Endothelial cell of umbilical vein (primary cell): ENCODE measurements around the gene PCDHB6. TPM values are rescaled to one million over a fixed set of nuclear protein-coding genes. Genes with fewer than 3 reads are reported as not detected.
"Not testable (repeated sequence)": the region's sequence is repeated elsewhere in the genome, so short reads cannot be mapped to it uniquely, and the experiment has no call there.

Experiments used
- BruUV-seq: library from RNA; stranded (reverse); fragments of 400-500 nt; replicated peaks from 2 replicates; lab custom pipeline; 2021; lab: Mats Ljungman, UMichigan
- CTCF ChIA-PET: fragments of 300-600, 350-600 bp; sonication (Branson Sonifier 250); formaldehyde crosslinking; loops from one replicate; lab custom pipeline; 2021; ENCODE audit warnings: antibody characterized with exemption, inconsistent platforms; lab: Charles Lee
- POLR2A ChIA-PET: fragments of 300-600, 350-600 bp; sonication (Branson Sonifier 250); formaldehyde crosslinking; loops from one replicate; lab custom pipeline; 2021; ENCODE audit warnings: antibody characterized with exemption, inconsistent platforms; lab: Charles Lee
- DNase-seq: peaks from one replicate; pipeline ENCODE4 v3.0.0-alpha.2; 2011; ENCODE audit warnings: low read depth, low spot score
- FAIRE-seq: peaks from 2 replicates; lab custom pipeline; 2011; peaks lifted over from hg19 to GRCh38; lab: Jason Lieb, UNC
- H2AFZ ChIP-seq: 2 replicates; pipeline ENCODE4 v1.6.0; 2012; ENCODE audit warnings: low read depth, low read length, control low read depth, inconsistent platforms
- H3K27ac ChIP-seq: 2 replicates; pipeline ENCODE4 v1.5.1; 2011; ENCODE audit warnings: low read depth, mild to moderate bottlenecking, control low read depth, low read length, moderate library complexity; ENCODE audit not compliant: insufficient read depth
- H3K27me3 ChIP-seq, 2 experiments: 2 replicates each; pipeline versions ENCODE4 v1.6.0 to v1.6.1; 2011; ENCODE audit warnings: low read length in 2 of 2, mixed read lengths in 1 of 2; ENCODE audit not compliant: control insufficient read depth in 2 of 2, insufficient read depth in 2 of 2
- H3K36me3 ChIP-seq, 2 experiments: 2 replicates in 1 of 2; 3 replicates in 1 of 2; pipeline ENCODE4 v1.5.1; 2011; ENCODE audit warnings: low read length in 2 of 2, mild to moderate bottlenecking in 1 of 2, moderate library complexity in 1 of 2; ENCODE audit not compliant: control insufficient read depth in 2 of 2, insufficient read depth in 2 of 2; ENCODE audit errors: extremely low read depth in 1 of 2
- H3K4me1 ChIP-seq: 3 replicates; pipeline ENCODE4 v1.5.1; 2011; ENCODE audit warnings: mild to moderate bottlenecking, low read length; ENCODE audit not compliant: control insufficient read depth, insufficient read depth; ENCODE audit errors: extremely low read depth
- H3K4me2 ChIP-seq: 2 replicates; pipeline ENCODE4 v1.6.1; 2011; ENCODE audit warnings: low read length, control low read depth, mixed read lengths; ENCODE audit not compliant: insufficient read depth
- H3K4me3 ChIP-seq, 3 experiments: fragments of 200-600 bp in 1 of 3; sonication (generic), shearing (Covaris generic) in 1 of 3; replicated peaks in 1 of 3; 2 replicates each; pipeline ENCODE4 v1.5.1; 2011 to 2016; ENCODE audit warnings: control low read depth in 3 of 3, low read length in 3 of 3, mild to moderate bottlenecking in 2 of 3, inconsistent platforms in 1 of 3, low read depth in 1 of 3, moderate library complexity in 1 of 3; ENCODE audit not compliant: insufficient read depth in 1 of 3
- H3K79me2 ChIP-seq: 2 replicates; pipeline ENCODE4 v1.6.0; 2012; ENCODE audit warnings: low read length, inconsistent platforms; ENCODE audit not compliant: control insufficient read depth, insufficient read depth
- H3K9ac ChIP-seq: replicated peaks from 2 replicates; pipeline ENCODE3; 2011; ENCODE audit warnings: low read length, control low read depth; ENCODE audit not compliant: insufficient read depth; ENCODE audit errors: extremely low read depth
- H3K9me1 ChIP-seq: replicated peaks from 3 replicates; pipeline ENCODE4 v1.6.0; 2011; ENCODE audit warnings: mild to moderate bottlenecking, low read length; ENCODE audit not compliant: control insufficient read depth, insufficient read depth; ENCODE audit errors: extremely low read depth
- H3K9me3 ChIP-seq: replicated peaks from 2 replicates; pipeline ENCODE4 v1.5.1; 2012; ENCODE audit warnings: low read length, inconsistent platforms; ENCODE audit not compliant: control insufficient read depth, insufficient read depth
- H4K20me1 ChIP-seq: replicated peaks from 2 replicates; pipeline ENCODE3; 2011; ENCODE audit warnings: mild to moderate bottlenecking, low read length; ENCODE audit not compliant: control insufficient read depth, insufficient read depth; ENCODE audit errors: extremely low read depth
- POLR2A ChIP-seq: IDR thresholded peaks from 2 replicates; pipeline ENCODE4 v1.6.1; 2012; ENCODE audit warnings: low read depth, mild to moderate bottlenecking, control low read depth, low read length
- POLR2AphosphoS5 ChIP-seq: IDR thresholded peaks from 2 replicates; pipeline ENCODE4 v1.6.1; 2012; ENCODE audit warnings: low read depth, mild to moderate bottlenecking, control low read depth, low read length, moderate library complexity; ENCODE audit not compliant: insufficient read depth
- dilution Hi-C: fragments of 300-500 bp; cut with MboI; formaldehyde crosslinking; loops from one replicate; pipeline ENCODE4 v1.15.0; 2019; ENCODE audit warnings: low sequenced_read_pairs; ENCODE audit not compliant: extremely low pct_ligation_motif_present
- intact Hi-C: fragments of 100-400 bp; cut with micrococcal nuclease; formaldehyde crosslinking; loops from one replicate; pipeline ENCODE4 v1.10.0; 2022
- polyA plus RNA-seq, 4 experiments: library from polyadenylated mRNA; depleted of rRNA in 3 of 4; stranded (reverse) in 3 of 4; unstranded in 1 of 4; fragments of >200 nt; gene quantifications; 2 replicates each; pipeline versions ENCODE4 v1.2.1 to v1.2.3, GENCODE V29; 2011 to 2012; ENCODE audit warnings: missing spikeins in 1 of 4
- total RNA-seq: library from RNA; stranded (reverse); gene quantifications from 2 replicates; pipeline ENCODE4 v1.2.3, GENCODE V29; 2021
- TF ChIP-seq, protein P1 (sequence below), 2 donors: IDR thresholded peaks; 1 replicate in 1 of 2; 2 replicates in 1 of 2; pipeline ENCODE4 v1.5.1; 2011; ENCODE audit warnings: low read length in 2 of 2, mild to moderate bottlenecking in 2 of 2, moderate library complexity in 2 of 2, control low read depth in 1 of 2, inconsistent platforms in 1 of 2, low read depth in 1 of 2; ENCODE audit not compliant: insufficient read depth in 1 of 2; ENCODE audit errors: extremely low read depth in 1 of 2

The PCDHB6 gene
- total and polyA plus RNA-seq, 2 donors (not counting 3 experiments of a cell fraction or from before 2014, with no cell fraction given): 0.04 TPM; not detected in 1

GRCh38 chr5:141100243-141100805 is 49.5 kb upstream of the PCDHB6 start, which contains the start of gene PCDHB3:
TSS of gene PCDHB3 (plus strand) at chr5:141100473. CDS start at chr5:141100650, 177 bp downstream.
- Histone ChIP-seq H3K4me3 (no peak within 1 kb of the TSS), H3K27me3 (peaks cover 0 to 1% of the 10 kb centered on the region in 2 experiments), H3K27ac (no peak within 1 kb of the TSS), H3K36me3 (no peaks in the 10 kb centered on the region), H3K9me1 (no peaks in the 10 kb centered on the region), H3K9ac (no peak within 1 kb of the TSS), H3K9me3 (no peaks in the 10 kb centered on the region), H4K20me1 (no peaks in the 10 kb centered on the region), H3K79me2 (no peaks in the 10 kb centered on the region), H3K4me1 (no peaks in the 10 kb centered on the region), H2AFZ (no peak within 1 kb of the TSS), H3K4me2 (no peak within 1 kb of the TSS)
- FAIRE-seq: no peak
- CTCF ChIA-PET: no interaction called here
- POLR2A ChIA-PET: no interaction called here
- intact Hi-C loops (no loop called here), dilution Hi-C loops (no loop called here)
- TF ChIP-seq, protein P1, sequence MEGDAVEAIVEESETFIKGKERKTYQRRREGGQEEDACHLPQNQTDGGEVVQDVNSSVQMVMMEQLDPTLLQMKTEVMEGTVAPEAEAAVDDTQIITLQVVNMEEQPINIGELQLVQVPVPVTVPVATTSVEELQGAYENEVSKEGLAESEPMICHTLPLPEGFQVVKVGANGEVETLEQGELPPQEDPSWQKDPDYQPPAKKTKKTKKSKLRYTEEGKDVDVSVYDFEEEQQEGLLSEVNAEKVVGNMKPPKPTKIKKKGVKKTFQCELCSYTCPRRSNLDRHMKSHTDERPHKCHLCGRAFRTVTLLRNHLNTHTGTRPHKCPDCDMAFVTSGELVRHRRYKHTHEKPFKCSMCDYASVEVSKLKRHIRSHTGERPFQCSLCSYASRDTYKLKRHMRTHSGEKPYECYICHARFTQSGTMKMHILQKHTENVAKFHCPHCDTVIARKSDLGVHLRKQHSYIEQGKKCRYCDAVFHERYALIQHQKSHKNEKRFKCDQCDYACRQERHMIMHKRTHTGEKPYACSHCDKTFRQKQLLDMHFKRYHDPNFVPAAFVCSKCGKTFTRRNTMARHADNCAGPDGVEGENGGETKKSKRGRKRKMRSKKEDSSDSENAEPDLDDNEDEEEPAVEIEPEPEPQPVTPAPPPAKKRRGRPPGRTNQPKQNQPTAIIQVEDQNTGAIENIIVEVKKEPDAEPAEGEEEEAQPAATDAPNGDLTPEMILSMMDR (IDR thresholded peaks at IDR 0.05; ENCODE audit: extremely low read depth in 1 of 2, insufficient read depth in 1 of 2, low read depth in 1 of 2, low read length in 2 of 2): peak; percentile 14 to 17
- no peak for TF ChIP-seq POLR2A
- no TSS peak for BruUV-seq
- peak; percentile 21 for DNase-seq

GRCh38 chr5:141101059-141101458 is 48.8 kb upstream of the PCDHB6 start:
- no peaks in the 10 kb centered on the region for H4K20me1 ChIP-seq
- intact Hi-C loops: no loop called here
- no peak overlapping the region for H3K4me2 ChIP-seq
- no peaks in the 10 kb centered on the region for H3K27me3 ChIP-seq
- no peak overlapping the region for H3K4me3 ChIP-seq
- FAIRE-seq: no peak
- POLR2A ChIA-PET: no interaction called here
- no peaks in the 10 kb centered on the region for H3K9me1 ChIP-seq
- no peaks in the 10 kb centered on the region for H3K9me3 ChIP-seq
- H3K36me3 ChIP-seq: no peaks in the 10 kb centered on the region
- TF ChIP-seq POLR2AphosphoS5: no peak
- no peak overlapping the region for H3K27ac ChIP-seq
- DNase-seq: no peak
- BruUV-seq: no TSS peak
- H3K4me1 ChIP-seq: no peaks in the 10 kb centered on the region
- no peak overlapping the region for H2AFZ ChIP-seq
- no peak overlapping the region for H3K9ac ChIP-seq
- CTCF ChIA-PET: no interaction called here
- no peaks in the 10 kb centered on the region for H3K79me2 ChIP-seq
- dilution Hi-C loops: no loop called here

DNA sequence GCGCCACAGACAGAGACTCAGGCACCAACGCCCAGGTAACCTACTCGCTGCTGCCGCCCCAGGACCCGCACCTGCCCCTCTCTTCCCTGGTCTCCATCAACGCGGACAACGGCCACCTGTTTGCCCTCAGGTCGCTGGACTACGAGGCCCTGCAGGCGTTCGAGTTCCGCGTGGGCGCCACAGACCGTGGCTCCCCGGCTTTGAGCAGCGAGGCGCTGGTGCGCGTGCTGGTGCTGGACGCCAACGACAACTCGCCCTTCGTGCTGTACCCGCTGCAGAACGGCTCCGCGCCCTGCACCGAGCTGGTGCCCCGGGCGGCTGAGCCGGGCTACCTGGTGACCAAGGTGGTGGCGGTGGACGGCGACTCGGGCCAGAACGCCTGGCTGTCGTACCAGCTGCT is 47.8 kb upstream of the PCDHB6 start:
- H3K36me3 ChIP-seq, H3K27me3 ChIP-seq, H2AFZ ChIP-seq, H3K79me2 ChIP-seq, BruUV-seq, H4K20me1 ChIP-seq, H3K4me1 ChIP-seq, H3K9ac ChIP-seq, CTCF ChIA-PET, H3K9me3 ChIP-seq, H3K4me3 ChIP-seq, POLR2A ChIA-PET, intact Hi-C loops, H3K27ac ChIP-seq, dilution Hi-C loops, FAIRE-seq, H3K9me1 ChIP-seq, H3K4me2 ChIP-seq, DNase-seq: not testable (repeated sequence)
